BE2C (cell line): ENCODE results near the gene BAZ1A.

Experiments
- DNase-seq: peaks from one replicate; pipeline ENCODE4 v3.0.0-alpha.2; 2020
- H3K27me3 ChIP-seq: fragments of 250-450 bp; sonication (Bioruptor Pico); 2 replicates; pipeline ENCODE4 v1.5.1; 2020; ENCODE audit warnings: mild to moderate bottlenecking
- H3K36me3 ChIP-seq: fragments of 250-450 bp; sonication (Bioruptor Pico); 2 replicates; pipeline ENCODE4 v1.5.1; 2020; ENCODE audit warnings: mild to moderate bottlenecking
- H3K4me1 ChIP-seq: fragments of 250-450 bp; sonication (Bioruptor Pico); 2 replicates; pipeline ENCODE4 v1.5.1; 2020
- H3K4me3 ChIP-seq: 2 replicates; pipeline ENCODE4 v1.5.1; 2011; ENCODE audit warnings: low read depth, low read length
- H3K9me3 ChIP-seq: fragments of 250-450 bp; sonication (Bioruptor Pico); 2 replicates; pipeline ENCODE4 v1.5.1; 2020
- CTCF ChIP-seq: IDR thresholded peaks from 2 replicates; pipeline ENCODE4 v1.5.1; 2012; ENCODE audit warnings: mild to moderate bottlenecking, low read depth, low read length

BAZ1A gene

GRCh38 chr14:34733245-34733644 is 141.9 kb downstream of the BAZ1A start:
- no peaks in the 10 kb centered on the region for H3K27me3 ChIP-seq
- no peaks in the 10 kb centered on the region for H3K9me3 ChIP-seq
- H3K36me3 ChIP-seq = no peaks in the 10 kb centered on the region
- DNase-seq = no peak
- no peaks in the 10 kb centered on the region for H3K4me1 ChIP-seq
- no peak for TF ChIP-seq CTCF
- no peak overlapping the region for H3K4me3 ChIP-seq

- H3K27me3 ChIP-seq = no peaks in the 10 kb centered on the region
- no peak for TF ChIP-seq CTCF
- no peak overlapping the region for H3K4me3 ChIP-seq
- H3K4me1 ChIP-seq = no peaks in the 10 kb centered on the region
- no peak for DNase-seq
- H3K9me3 ChIP-seq = no peaks in the 10 kb centered on the region
- H3K36me3 ChIP-seq = no peaks in the 10 kb centered on the region
Observed at GRCh38 chr14:34732802-34733201, 142.4 kb downstream of the BAZ1A start.

- Histone ChIP-seq H3K27me3 (no peaks in the 10 kb centered on the region), H3K4me3 (no peak overlapping the region), H3K9me3 (no peaks in the 10 kb centered on the region), H3K36me3 (no peaks in the 10 kb centered on the region), H3K4me1 (no peaks in the 10 kb centered on the region)
- TF ChIP-seq CTCF = no peak
- no peak for DNase-seq
Observed at GRCh38 chr14:34723867-34724266, 151.3 kb downstream of the BAZ1A start.

- peak; percentile 26 for DNase-seq
- H3K27me3 ChIP-seq = no peaks in the 10 kb centered on the region
Observed at GRCh38 chr14:34722723-34723545, 152.2 kb downstream of the BAZ1A start.

GRCh38 chr14:34721129-34721528 is 154.0 kb downstream of the BAZ1A start:
- H3K9me3 ChIP-seq = no peaks in the 10 kb centered on the region
- H3K4me1 ChIP-seq = no peaks in the 10 kb centered on the region
- TF ChIP-seq CTCF = no peak
- H3K4me3 ChIP-seq = no peak overlapping the region
- H3K36me3 ChIP-seq = no peaks in the 10 kb centered on the region
- no peak for DNase-seq
- no peaks in the 10 kb centered on the region for H3K27me3 ChIP-seq

More at GRCh38 chr14:34722723-34723545, 152.2 kb downstream of the BAZ1A start:
- TF ChIP-seq CTCF = peak; percentile 83
- Histone ChIP-seq H3K36me3 (no peaks in the 10 kb centered on the region), H3K4me1 (no peaks in the 10 kb centered on the region), H3K4me3 (0 out of 2 replicates have a peak overlapping the region, but pooled peaks have one; percentile 19), H3K9me3 (no peaks in the 10 kb centered on the region)

GRCh38 chr14:34718750-34719304 is 156.3 kb downstream of the BAZ1A start:
- Histone ChIP-seq H3K4me1 (no peaks in the 10 kb centered on the region), H3K9me3 (no peaks in the 10 kb centered on the region), H3K36me3 (no peaks in the 10 kb centered on the region), H3K27me3 (no peaks in the 10 kb centered on the region), H3K4me3 (no peak overlapping the region)
- no peak for TF ChIP-seq CTCF
- no peak for DNase-seq
